Measurements from ENCODE around the gene SLC1A2. TPM values are rescaled to one million over a fixed set of nuclear protein-coding genes. Genes with fewer than 3 reads are reported as not detected.

The SLC1A2 gene
- total and polyA plus RNA-seq, 2 donors (not counting 3 experiments of a cell fraction or from before 2014, with no cell fraction given) = not detected

GRCh38 chr11:35336726-35337125 is 82.6 kb downstream of the SLC1A2 start:
- Histone ChIP-seq H3K27ac (ENCODE audit: insufficient read depth, low read depth, low read length) (no peak overlapping the region), H3K4me1 (ENCODE audit: control insufficient read depth, extremely low read depth, insufficient read depth, low read length) (no peaks in the 10 kb centered on the region), H3K36me3 (ENCODE audit: control insufficient read depth in 2 of 2, extremely low read depth in 1 of 2, insufficient read depth in 2 of 2, low read length in 2 of 2) (no peaks in the 10 kb centered on the region), H3K9me1 (replicated peaks; ENCODE audit: control insufficient read depth, extremely low read depth, insufficient read depth, low read length) (no peaks in the 10 kb centered on the region), H3K4me3 (replicated peaks in 1 of 3; ENCODE audit: insufficient read depth in 1 of 3, low read depth in 1 of 3, low read length in 3 of 3) (no peak overlapping the region), H3K9ac (replicated peaks; ENCODE audit: extremely low read depth, insufficient read depth, low read length) (no peak overlapping the region), H2AFZ (ENCODE audit: low read depth, low read length) (no peak overlapping the region), H3K79me2 (ENCODE audit: control insufficient read depth, insufficient read depth, low read length) (no peaks in the 10 kb centered on the region), H3K4me2 (ENCODE audit: insufficient read depth, low read length) (no peak overlapping the region), H4K20me1 (replicated peaks; ENCODE audit: control insufficient read depth, extremely low read depth, insufficient read depth, low read length) (no peaks in the 10 kb centered on the region), H3K27me3 (ENCODE audit: control insufficient read depth in 2 of 2, insufficient read depth in 2 of 2, low read length in 2 of 2) (peaks cover 0 to 3% of the 10 kb centered on the region in 2 experiments), H3K9me3 (replicated peaks; ENCODE audit: control insufficient read depth, insufficient read depth, low read length) (no peaks in the 10 kb centered on the region)
- TF ChIP-seq EZH2 (IDR thresholded peaks at IDR 0.05; ENCODE audit: borderline replicate concordance, low read depth, low read length, severe bottlenecking) (no peak), CTCF (IDR thresholded peaks at IDR 0.05; ENCODE audit: extremely low read depth in 1 of 2, insufficient read depth in 1 of 2, low read depth in 1 of 2, low read length in 2 of 2) (no peak), POLR2AphosphoS5 (IDR thresholded peaks at IDR 0.05; ENCODE audit: insufficient read depth, low read depth, low read length) (no peak), POLR2A (IDR thresholded peaks at IDR 0.05; ENCODE audit: low read depth, low read length) (no peak), MAX (IDR thresholded peaks at IDR 0.05; ENCODE audit: insufficient read depth, insufficient read length) (no peak), MYC (IDR thresholded peaks at IDR 0.05; ENCODE audit: low read depth, low read length) (no peak), FOS (IDR thresholded peaks at IDR 0.05; ENCODE audit: borderline replicate concordance, insufficient read depth, low read length) (no peak), GATA2 (IDR thresholded peaks at IDR 0.05; ENCODE audit: insufficient read depth, insufficient read length, low read depth, low read length) (no peak), JUN (IDR thresholded peaks at IDR 0.05; ENCODE audit: borderline replicate concordance, insufficient read depth, insufficient read length, low read depth) (no peak)
- ChIA-PET POLR2A (interaction anchor here (0.5 kb wide), 1 partner anchor 11 kb away, joined by 6 read pairs; no protein-coding TSS in a partner anchor), CTCF (interaction anchor here (0.8 to 1.0 kb wide), 2 partner anchors 13 to 33 kb away, joined by 3 read pairs; no protein-coding TSS in a partner anchor)
- BruUV-seq (replicated peaks) = no TSS peak
- dilution Hi-C loops (cut with MboI; ENCODE audit: extremely low pct_ligation_motif_present, low sequenced_read_pairs) = no loop called here
- FAIRE-seq (no peak), DNase-seq (ENCODE audit: low read depth, low spot score) (no peak)
- intact Hi-C loops (cut with micrococcal nuclease) = no loop called here

All from endothelial cell of umbilical vein (primary cell).